HepG2 (cell line): Measurements from ENCODE around the gene DLG4. TPM values are rescaled to one million over a fixed set of nuclear protein-coding genes. Genes with fewer than 3 reads are reported as not detected.

Experiments
- CREB1 ChIP-seq, 2 experiments: fragments of 450-650 bp in 1 of 2; IDR thresholded peaks; 2 replicates each; pipeline ENCODE4 v1.6.1; 2016 to 2017; ENCODE audit warnings: control low read depth in 1 of 2, mild to moderate bottlenecking in 1 of 2, missing compliant biosample characterization in 1 of 2, missing genetic modification characterization in 1 of 2
- E2F5 ChIP-seq: sonication (generic); formaldehyde crosslinking; conservative IDR thresholded peaks from 2 replicates; pipeline ENCODE4 v1.4.0; 2020; ENCODE audit warnings: missing genetic modification reagents
- FOXC1 ChIP-seq: sonication (generic); formaldehyde crosslinking; IDR thresholded peaks from 2 replicates; pipeline ENCODE4 v1.8.0; 2022; ENCODE audit warnings: mild to moderate bottlenecking, missing genetic modification reagents, borderline replicate concordance
- KDM5B ChIP-seq: sonication (generic); formaldehyde crosslinking; IDR thresholded peaks from 2 replicates; pipeline ENCODE4 v1.4.0; 2020; ENCODE audit warnings: missing genetic modification reagents, mild to moderate bottlenecking, borderline replicate concordance
- KLF12 ChIP-seq: sonication (generic); formaldehyde crosslinking; IDR thresholded peaks from 2 replicates; pipeline ENCODE4 v1.4.0; 2020; ENCODE audit warnings: missing genetic modification reagents, borderline replicate concordance
- MXI1 ChIP-seq: IDR thresholded peaks from 3 replicates; pipeline ENCODE4 v1.6.1; 2012; ENCODE audit warnings: low read depth, low read length, inconsistent platforms, borderline replicate concordance
- SALL2 ChIP-seq: sonication (generic); formaldehyde crosslinking; IDR thresholded peaks from 2 replicates; pipeline ENCODE4 v1.8.1; 2023; ENCODE audit warnings: mild to moderate bottlenecking, missing genetic modification reagents, inconsistent platforms
- SOX6 ChIP-seq, 2 experiments: fragments of 450-650 bp in 1 of 2; sonication (generic) in 1 of 2; formaldehyde crosslinking in 1 of 2; IDR thresholded peaks; 2 replicates each; pipeline versions ENCODE4 v1.4.0 to v1.6.1; 2017 to 2020; ENCODE audit warnings: antibody characterized with exemption in 1 of 2, mild to moderate bottlenecking in 1 of 2, missing genetic modification reagents in 1 of 2
- THAP11 ChIP-seq: IDR thresholded peaks from 2 replicates; pipeline ENCODE4 v1.6.1; 2016; ENCODE audit warnings: missing biosample characterization, missing genetic modification reagents
- YEATS2 ChIP-seq: sonication (generic); formaldehyde crosslinking; IDR thresholded peaks from 2 replicates; pipeline ENCODE4 v1.4.0; 2020; ENCODE audit warnings: missing genetic modification reagents, borderline replicate concordance
- ZFP82 ChIP-seq: sonication (generic); formaldehyde crosslinking; IDR thresholded peaks from 2 replicates; pipeline ENCODE4 v1.5.1; 2020; ENCODE audit warnings: mild to moderate bottlenecking, missing genetic modification reagents, borderline replicate concordance
- ZNF143 ChIP-seq: sonication (generic); formaldehyde crosslinking; IDR thresholded peaks from 2 replicates; pipeline ENCODE4 v1.4.0; 2020; ENCODE audit warnings: missing genetic modification reagents
- ZNF33B ChIP-seq: sonication (generic); formaldehyde crosslinking; IDR thresholded peaks from 2 replicates; pipeline ENCODE4 v1.5.1; 2020; ENCODE audit warnings: mild to moderate bottlenecking, missing genetic modification reagents
- ZNF629 ChIP-seq: sonication (generic); formaldehyde crosslinking; conservative IDR thresholded peaks from 2 replicates; pipeline ENCODE4 v1.5.0; 2020; ENCODE audit warnings: missing genetic modification reagents
- polyA plus RNA-seq, 8 experiments: library from polyadenylated mRNA; depleted of rRNA in 3 of 8; stranded (reverse) in 7 of 8; unstranded in 1 of 8; fragments of >200 nt; fragmentation: Illumina TruSeq in 4 of 8; extraction: Trizol in 4 of 8; gene quantifications; 2 replicates each; pipeline versions ENCODE4 v1.2.1 to v1.2.3, GENCODE V29; 2011 to 2016; ENCODE audit warnings: low read depth in 4 of 8, missing spikeins in 1 of 8, mixed read lengths in 1 of 8; ENCODE audit not compliant: insufficient read depth in 1 of 8
- total RNA-seq, 5 experiments: library from RNA; depleted of rRNA; stranded (reverse); fragments of >200 nt; fragmentation: Illumina TruSeq; extraction: Trizol; gene quantifications; 2 replicates each; pipeline ENCODE4 v1.2.3, GENCODE V29; 2016; ENCODE audit warnings: low read depth in 1 of 5
- TF ChIP-seq, protein P1 (sequence below): sonication (generic); formaldehyde crosslinking; IDR thresholded peaks from 2 replicates; pipeline ENCODE4 v1.4.0; 2020; ENCODE audit warnings: mild to moderate bottlenecking, missing genetic modification reagents
- TF ChIP-seq, protein P2 (sequence below): sonication (generic); formaldehyde crosslinking; IDR thresholded peaks from 2 replicates; pipeline ENCODE4 v1.8.0; 2022; ENCODE audit warnings: mild to moderate bottlenecking, missing genetic modification reagents, borderline replicate concordance

Gene DLG4
- total and polyA plus RNA-seq, 2 of the 13 experiments (the other 11 are each of a cell fraction or from before 2014, with no cell fraction given): 0.71 to 4.3 TPM

DNA sequence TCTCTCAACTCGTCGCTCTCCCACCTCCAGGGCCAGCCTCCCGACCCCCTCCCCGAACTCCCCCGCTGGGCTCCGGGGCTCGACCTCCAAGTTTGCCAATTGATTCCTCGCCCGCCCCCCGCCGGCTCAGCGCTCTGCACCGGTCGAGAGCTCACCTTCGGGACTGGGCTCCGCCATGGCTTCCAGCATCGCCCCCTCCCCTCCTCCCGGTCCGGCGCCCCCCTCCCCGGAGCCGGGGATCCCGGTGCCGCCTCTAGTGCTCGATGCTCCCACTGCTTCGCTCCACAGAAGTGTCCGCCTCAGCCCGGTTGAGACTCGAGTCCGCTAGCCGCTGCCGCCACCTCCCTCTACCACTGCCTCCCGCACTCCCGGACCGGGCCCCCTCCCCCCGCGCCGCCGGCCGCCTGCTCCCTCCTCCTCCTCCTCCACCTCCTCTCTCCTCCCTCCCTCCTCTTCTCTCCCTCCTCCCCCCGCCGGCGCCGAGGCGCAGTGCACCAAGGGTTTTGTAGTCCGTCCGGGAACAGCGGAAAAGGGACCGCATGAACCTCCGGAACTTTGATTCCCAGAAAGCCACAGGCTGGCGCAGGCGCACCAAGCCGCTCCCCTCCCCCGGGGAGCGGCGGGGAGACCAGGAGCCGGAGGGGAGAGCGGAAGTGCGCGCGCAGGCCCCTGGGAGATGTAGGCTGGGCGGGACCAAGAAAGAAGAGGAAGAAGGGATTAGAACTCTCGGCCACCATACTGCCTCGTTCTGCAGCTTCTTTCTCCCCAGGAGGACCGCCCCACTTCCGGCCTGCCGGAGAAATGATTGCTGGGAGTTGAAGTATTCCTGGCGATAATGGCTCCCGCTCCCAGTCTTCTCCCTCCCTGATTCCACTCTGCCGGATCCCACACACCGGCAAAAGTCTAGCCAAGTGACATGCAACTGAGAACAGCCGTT, 19.7 kb upstream of the DLG4 start, which contains the start of gene PHF23 (continued):
- TF ChIP-seq, protein P1, sequence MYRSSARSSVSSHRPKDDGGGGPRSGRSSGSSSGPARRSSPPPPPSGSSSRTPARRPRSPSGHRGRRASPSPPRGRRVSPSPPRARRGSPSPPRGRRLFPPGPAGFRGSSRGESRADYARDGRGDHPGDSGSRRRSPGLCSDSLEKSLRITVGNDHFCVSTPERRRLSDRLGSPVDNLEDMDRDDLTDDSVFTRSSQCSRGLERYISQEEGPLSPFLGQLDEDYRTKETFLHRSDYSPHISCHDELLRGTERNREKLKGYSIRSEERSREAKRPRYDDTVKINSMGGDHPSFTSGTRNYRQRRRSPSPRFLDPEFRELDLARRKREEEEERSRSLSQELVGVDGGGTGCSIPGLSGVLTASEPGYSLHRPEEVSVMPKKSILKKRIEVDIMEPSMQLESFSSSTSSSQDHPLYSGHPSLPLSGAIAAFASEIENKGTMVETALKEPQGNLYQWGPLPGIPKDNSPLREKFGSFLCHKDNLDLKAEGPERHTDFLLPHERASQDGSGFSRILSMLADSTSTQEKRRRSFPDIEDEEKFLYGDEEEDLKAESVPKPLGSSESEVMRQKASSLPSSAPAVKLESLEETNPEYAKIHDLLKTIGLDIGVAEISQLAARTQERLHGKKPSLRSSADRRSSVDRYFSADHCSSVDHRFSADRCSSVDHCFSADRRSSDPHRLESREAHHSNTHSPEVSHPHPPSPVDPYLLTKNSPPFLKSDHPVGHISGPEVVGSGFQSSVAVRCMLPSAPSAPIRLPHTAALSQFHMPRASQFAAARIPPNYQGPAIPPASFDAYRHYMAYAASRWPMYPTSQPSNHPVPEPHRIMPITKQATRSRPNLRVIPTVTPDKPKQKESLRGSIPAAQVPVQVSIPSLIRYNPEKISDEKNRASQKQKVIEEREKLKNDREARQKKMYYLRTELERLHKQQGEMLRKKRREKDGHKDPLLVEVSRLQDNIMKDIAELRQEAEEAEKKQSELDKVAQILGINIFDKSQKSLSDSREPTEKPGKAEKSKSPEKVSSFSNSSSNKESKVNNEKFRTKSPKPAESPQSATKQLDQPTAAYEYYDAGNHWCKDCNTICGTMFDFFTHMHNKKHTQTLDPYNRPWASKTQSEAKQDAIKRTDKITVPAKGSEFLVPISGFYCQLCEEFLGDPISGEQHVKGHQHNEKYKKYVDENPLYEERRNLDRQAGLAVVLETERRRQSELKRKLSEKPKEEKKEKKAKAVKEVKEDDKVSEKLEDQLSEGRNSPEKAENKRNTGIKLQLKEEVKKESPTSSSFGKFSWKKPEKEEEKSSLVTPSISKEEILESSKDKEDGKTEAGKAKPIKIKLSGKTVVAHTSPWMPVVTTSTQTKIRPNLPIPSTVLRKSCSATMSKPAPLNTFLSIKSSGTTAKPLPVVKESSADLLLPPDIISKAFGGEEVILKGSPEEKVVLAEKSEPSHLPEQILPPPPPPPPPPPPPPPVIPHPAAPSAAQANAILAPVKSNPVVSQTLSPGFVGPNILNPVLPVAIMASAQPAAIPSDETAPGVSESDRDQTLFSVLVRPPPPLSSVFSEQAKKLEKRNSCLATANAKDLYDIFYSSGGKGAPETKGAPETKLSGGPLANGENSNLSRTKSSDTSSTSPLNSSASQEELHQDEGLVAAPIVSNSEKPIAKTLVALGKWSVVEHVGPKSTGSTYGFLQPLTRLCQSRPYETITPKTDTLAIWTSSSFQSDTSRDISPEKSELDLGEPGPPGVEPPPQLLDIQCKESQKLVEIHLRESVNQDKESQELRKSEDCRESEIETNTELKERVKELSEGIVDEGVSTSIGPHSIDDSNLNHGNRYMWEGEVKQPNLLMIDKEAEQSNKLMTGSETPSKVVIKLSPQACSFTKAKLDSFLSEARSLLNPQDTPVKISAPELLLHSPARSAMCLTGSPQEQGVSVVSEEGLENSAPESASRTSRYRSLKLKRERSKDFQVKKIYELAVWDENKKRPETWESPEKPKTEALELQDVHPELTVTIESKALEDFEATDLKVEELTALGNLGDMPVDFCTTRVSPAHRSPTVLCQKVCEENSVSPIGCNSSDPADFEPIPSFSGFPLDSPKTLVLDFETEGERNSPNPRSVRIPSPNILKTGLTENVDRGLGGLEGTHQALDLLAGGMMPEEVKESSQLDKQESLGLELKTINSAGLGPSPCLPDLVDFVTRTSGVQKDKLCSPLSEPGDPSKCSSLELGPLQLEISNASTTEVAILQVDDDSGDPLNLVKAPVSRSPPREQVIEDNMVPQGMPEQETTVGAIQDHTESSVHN (CRISPR knock-in tag): peak; percentile 72; the same call in 1 of the 2 replicates
- TF ChIP-seq CREB1 (IDR thresholded peaks at IDR 0.05): peak; percentile 28; the same call in 1 of the 2 replicates
- TF ChIP-seq CREB1 (CRISPR knock-in tag; IDR thresholded peaks at IDR 0.05): peak; percentile 92
- TF ChIP-seq KLF12 (CRISPR knock-in tag): peak; percentile 43; the same call in 1 of the 2 replicates
- peak; percentile 65; the same call in 1 of the 2 replicates for TF ChIP-seq KDM5B
- TF ChIP-seq, protein P2, sequence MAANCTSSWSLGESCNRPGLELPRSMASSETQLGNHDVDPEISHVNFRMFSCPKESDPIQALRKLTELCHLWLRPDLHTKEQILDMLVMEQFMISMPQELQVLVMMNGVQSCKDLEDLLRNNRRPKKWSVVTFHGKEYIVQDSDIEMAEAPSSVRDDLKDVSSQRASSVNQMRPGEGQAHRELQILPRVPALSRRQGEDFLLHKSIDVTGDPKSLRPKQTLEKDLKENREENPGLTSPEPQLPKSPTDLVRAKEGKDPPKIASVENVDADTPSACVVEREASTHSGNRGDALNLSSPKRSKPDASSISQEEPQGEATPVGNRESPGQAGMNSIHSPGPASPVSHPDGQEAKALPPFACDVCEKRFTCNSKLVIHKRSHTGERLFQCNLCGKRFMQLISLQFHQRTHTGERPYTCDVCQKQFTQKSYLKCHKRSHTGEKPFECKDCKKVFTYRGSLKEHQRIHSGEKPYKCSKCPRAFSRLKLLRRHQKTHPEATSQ (CRISPR knock-in tag): peak; percentile 72; the same call in 1 of the 2 replicates
- peak; percentile 97 for TF ChIP-seq THAP11 (CRISPR knock-in tag)
- 0 out of 2 replicates have a peak, but pooled peaks have one; percentile 5 for TF ChIP-seq ZNF629
- peak; percentile 55; the same call in 1 of the 2 replicates for TF ChIP-seq ZFP82 (CRISPR knock-in tag)
- TF ChIP-seq SALL2: no peak; the same call in 1 of the 2 replicates
- TF ChIP-seq SOX6 (IDR thresholded peaks at IDR 0.05): no peak
- peak; percentile 53 for TF ChIP-seq SOX6 (CRISPR knock-in tag; IDR thresholded peaks at IDR 0.05)
- TF ChIP-seq YEATS2 (CRISPR knock-in tag): peak; percentile 60; the same call in 1 of the 2 replicates
- TF ChIP-seq ZNF33B (CRISPR knock-in tag): peak; percentile 23; the same call in 1 of the 2 replicates
- TF ChIP-seq MXI1: peak; percentile 67; the same call in 2 of the 3 replicates
- TF ChIP-seq ZNF143 (CRISPR knock-in tag): peak; percentile 93
- TF ChIP-seq E2F5 (CRISPR knock-in tag): no peak
- TF ChIP-seq FOXC1: peak; percentile 20; the same call in 1 of the 2 replicates
